HG03064 (cell line): ENCODE data around the gene NEDD4L.

Source experiments
- ATAC-seq: cut with Tn5 transposase; IDR thresholded peaks from one replicate; pipeline ENCODE4 v1.9.1; 2021; ENCODE audit warnings: low read depth; ENCODE audit not compliant: unreplicated experiment

Gene NEDD4L

DNA sequence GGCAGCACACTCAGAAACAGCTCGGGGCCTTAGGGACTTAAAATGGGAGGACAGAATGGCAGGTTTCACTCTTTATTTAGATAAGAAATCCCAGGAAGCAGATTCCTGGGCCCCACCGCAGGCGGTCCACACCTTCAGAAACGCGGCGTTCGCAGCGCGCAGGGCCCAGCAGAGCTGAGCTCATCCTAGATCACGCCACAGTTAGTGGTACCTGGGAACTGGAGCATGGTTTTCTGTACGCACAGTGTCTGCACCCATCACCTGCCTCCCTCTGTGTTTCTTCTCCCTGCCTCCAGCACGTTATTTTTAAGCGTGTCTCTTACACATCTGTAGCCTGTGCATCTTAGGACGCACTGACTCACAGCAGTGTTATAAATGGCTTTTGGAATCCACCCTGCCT, 342.8 kb downstream of the NEDD4L start:
- no peak for ATAC-seq

DNA sequence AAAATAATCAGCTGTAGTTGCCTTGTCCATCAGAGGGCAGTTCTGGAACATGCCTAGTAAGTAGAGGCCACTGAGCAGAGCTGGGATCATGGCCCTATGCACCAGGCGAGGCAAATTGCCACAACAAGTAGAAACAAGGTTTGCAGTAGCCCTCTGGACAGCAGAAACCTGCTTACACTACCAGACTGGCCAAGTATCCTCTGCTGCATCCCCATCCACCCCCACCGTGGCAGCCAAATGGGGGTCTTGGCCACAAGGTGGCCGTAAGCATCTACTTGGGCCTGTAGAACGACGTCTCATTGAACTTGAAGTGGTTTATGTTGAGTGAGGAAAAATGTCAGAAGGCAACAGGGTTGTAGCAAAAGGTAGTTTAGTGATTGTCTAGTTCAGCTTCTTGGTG, 343.7 kb downstream of the NEDD4L start:
- ATAC-seq, result no peak

DNA sequence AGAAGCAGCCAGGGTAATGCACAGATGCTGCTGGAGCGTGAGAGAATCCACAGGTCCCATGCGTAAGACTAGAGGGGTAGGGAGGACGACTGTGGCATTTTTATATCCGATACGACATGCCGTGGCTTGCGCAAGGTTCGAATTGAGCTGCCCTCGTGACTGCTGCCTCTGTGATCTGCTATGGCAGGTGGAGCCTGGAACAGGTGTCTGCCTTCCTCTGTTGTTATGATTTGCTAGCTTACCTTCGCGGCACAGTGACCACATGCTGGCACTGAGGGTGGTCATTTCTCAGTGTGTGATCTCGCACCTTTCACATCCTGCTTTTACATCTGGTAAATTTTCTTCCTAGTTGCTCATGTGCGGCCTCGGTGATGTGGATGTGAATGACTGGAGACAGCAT, 344.7 kb downstream of the NEDD4L start:
- ATAC-seq, result no peak

GRCh38 chr18:58389745-58390144, 345.7 kb downstream of the NEDD4L start:
- ATAC-seq, result no peak

- no peak for ATAC-seq
Observed at GRCh38 chr18:58390399-58390798, 346.4 kb downstream of the NEDD4L start.

DNA sequence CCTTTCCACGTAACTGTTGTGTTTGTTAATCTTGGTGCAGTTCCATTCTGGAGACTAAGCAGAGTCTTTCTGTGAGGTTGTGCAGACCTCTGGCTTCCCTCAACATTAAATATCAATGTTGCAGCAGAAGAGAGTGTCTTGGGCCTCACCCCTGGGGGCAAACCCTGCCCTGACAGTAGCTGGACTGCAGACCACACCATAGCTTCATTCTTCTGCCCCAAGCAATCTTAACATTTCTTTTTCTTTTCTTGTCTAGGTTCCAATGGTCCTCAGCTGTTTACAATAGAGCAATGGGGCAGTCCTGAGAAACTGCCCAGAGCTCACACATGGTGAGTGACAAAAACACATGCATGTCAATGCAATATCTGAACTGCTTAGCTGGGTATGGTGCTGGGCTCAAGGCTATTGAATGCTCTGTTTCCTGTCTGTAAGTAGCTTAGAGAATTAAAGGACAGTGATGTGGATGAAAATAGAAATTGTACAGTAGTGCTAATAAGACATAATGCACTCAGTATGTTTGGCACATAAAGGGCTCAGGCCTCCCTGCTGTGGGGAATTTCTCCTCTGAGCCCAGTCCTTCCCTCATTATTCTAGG, 347.3 kb downstream of the NEDD4L start:
- ATAC-seq, result no peak

DNA sequence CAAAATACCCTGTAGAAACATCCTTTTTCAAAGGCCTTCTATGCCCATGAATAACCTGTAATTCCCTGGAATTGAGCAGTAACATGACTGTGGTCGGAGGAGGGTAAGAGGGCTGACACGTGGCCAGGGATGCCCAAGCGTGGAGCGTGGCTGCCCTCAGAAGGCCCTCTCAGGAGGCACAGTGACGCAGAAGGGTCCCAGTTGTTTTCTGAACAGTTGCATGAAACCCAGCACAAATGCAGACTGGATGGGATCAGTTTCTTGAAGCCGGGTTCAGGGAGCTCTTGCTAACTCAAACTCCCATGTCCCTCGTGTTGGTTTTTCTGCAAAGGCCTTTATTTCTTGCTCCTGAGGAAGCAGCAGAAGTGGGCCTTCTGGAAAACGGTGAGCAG, 347.9 kb downstream of the NEDD4L start:
- no peak for ATAC-seq

- no peak for ATAC-seq
Observed at GRCh38 chr18:58392324-58393000, 348.4 kb downstream of the NEDD4L start.

DNA sequence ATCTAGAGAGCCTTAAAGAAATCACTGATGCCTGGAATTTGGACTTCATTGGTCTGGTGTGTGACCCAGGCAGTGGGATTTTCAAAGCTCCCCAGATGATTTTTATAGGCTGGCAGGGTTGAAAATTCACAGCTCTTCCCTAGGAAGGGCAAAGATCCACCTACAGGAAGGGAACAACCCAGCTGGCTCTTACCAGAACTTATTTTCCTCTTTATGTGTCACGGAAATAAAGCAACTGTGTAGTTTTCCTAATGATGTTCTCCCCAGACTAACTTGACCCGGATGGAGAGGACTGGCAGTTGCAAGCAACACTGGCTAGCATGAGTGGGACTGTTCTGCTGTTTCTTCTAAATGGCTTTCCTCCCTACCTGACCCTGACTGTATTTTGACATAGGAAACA, 349.3 kb downstream of the NEDD4L start:
- ATAC-seq, result no peak

DNA sequence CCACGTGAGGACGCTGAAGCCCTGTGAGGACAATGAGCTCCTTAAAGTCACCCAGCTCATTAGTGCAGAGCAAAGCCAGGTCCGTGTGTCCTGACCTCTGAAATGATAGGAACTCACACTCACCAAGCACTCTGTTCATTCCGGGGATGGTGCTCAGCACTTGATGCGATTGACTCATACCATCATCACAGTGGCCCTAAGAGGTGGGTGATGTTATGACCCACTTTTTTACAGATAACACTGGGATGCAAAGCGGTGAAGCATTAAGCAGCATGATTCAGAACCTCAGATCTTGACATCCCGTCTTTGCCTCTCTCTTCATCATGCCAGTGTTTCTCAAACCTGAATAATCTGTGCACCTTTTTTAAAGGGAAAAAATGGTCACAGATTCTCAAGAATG, 350.0 kb downstream of the NEDD4L start:
- no peak for ATAC-seq

DNA sequence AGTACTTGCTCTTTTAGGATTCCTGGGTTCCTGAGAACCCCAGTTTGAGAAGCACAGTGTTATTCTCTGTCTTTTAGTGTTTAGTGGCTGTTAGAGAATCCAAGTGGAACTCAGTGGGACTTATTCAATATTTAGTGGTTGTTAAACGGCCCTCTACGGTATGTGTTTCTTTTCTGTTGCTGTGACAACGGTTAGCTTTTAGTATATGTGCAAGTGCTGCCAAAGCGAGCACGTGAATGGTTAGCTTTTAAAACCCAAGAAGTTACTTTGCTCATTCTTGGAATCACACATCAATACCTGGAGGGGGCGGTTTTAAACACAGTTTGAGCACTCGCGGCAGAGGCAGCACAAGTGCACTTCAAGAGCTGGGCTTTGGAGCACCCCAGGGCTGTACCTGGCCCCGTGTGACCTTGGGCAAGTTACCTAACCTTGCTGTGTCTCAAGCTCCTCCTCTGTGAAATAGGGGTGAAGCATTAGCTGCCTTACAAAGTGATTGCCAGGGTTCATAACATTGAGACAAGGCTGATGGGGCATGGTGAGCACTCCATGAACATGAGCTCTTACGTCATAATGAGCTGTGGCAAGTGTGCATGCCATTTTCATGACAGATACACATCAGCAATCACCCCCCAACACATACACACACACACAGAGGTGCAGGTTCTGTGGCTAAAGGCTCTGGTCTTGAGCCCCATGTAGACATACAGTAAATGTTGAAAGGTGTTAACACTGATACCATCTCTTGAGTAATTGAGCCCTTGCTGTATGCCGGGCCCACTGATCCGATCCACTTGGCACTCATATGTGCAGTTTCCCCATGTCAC, 350.8 kb downstream of the NEDD4L start:
- no peak for ATAC-seq

GRCh38 chr18:58396144-58396543, 352.1 kb downstream of the NEDD4L start:
- no peak for ATAC-seq

- ATAC-seq, result no peak
Observed at GRCh38 chr18:58396966-58397365, 352.9 kb downstream of the NEDD4L start.

- ATAC-seq, result no peak
Observed at GRCh38 chr18:58397385-58398132, 353.5 kb downstream of the NEDD4L start.

DNA sequence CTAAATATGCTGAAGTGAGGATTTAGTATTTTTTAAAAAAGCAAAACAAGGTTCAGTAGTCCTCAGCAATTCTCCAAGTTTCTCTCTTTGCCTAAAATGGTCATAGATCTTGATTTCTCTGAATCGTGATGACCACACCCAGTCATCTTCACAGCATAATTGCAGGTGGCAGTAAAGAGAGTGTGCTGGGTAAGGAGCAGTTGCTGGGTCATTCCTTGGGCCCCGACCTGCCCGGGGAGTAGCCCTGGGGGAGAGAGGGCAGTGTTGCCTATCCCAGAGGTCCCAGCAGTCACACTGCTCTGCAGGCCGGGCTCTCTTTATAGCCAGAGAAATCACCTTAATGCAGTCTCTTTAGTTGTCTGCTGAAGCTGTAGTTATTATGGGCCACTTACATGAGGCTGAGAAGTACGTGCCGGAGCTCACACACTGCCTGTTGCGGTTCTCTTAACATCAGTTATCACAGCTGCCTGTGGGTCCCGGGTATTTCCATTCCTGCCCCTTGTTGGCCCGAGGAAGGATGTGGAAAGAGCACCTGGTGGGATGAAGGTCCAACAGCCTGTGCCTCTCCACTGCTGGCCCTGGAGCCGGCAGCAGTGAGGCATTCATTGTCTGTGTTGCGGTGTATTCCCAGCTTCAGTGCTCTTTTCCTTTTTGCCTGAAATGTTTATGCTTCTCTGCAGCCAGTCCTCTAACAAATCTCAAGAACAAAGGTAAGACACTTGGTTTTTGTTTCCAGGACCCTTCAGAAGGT, 354.8 kb downstream of the NEDD4L start:
- ATAC-seq, result no peak

DNA sequence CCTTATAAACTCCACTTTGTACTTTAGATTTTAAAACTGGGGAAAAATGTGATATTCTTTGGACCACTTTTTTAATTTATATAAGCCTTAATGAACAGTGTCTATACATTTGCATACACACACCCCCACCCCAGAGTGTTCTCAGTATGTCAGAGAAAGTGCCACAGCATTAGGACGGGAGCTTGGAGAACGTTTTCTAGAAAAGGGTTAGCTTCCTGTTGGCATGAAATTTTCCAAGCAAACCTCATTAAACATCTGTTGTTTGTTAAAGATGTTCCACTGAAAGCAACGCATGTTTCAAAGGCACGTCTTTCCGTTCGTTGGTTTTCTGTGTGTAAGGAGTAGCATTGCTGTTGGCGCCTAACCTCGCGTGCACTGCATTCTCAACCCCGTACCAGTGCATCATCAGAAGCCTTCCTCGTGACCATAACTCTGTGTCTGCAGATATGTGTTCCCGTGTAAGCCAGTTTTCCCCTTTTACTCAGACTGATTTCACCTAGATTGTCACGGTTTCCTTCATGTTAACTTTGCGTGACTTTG, 356.4 kb downstream of the NEDD4L start:
- no peak for ATAC-seq

GRCh38 chr18:58401191-58401590, 357.2 kb downstream of the NEDD4L start:
- no peak for ATAC-seq

GRCh38 chr18:58402247-58402646, 358.2 kb downstream of the NEDD4L start:
- ATAC-seq, result no peak

GRCh38 chr18:58402951-58403702, 359.1 kb downstream of the NEDD4L start:
- no peak for ATAC-seq
